ENCODE results near the gene XYLT1.

XYLT1 gene

GRCh38 chr16:17206712-17207111 is 264.0 kb downstream of the XYLT1 start:
- H3K4me3 ChIP-seq (ENCODE audit: low read depth, low read length): no peak overlapping the region
- no peak for TF ChIP-seq CTCF (IDR thresholded peaks at IDR 0.05; ENCODE audit: low read depth, low read length, missing control alignments)
- DNase-seq (ENCODE audit: low read depth): no peak

GRCh38 chr16:17205279-17206211 is 265.2 kb downstream of the XYLT1 start:
- no peak for DNase-seq (ENCODE audit: low read depth)
- no peak for TF ChIP-seq CTCF (IDR thresholded peaks at IDR 0.05; ENCODE audit: low read depth, low read length, missing control alignments)
- H3K4me3 ChIP-seq (ENCODE audit: low read depth, low read length): no peak overlapping the region

- no peak overlapping the region for H3K4me3 ChIP-seq (ENCODE audit: low read depth, low read length)
- no peak for DNase-seq (ENCODE audit: low read depth)
- TF ChIP-seq CTCF (IDR thresholded peaks at IDR 0.05; ENCODE audit: low read depth, low read length, missing control alignments): no peak
Observed at GRCh38 chr16:17204644-17205043, 266.1 kb downstream of the XYLT1 start.

- H3K4me3 ChIP-seq (ENCODE audit: low read depth, low read length): no peak overlapping the region
- no peak for DNase-seq (ENCODE audit: low read depth)
- no peak for TF ChIP-seq CTCF (IDR thresholded peaks at IDR 0.05; ENCODE audit: low read depth, low read length, missing control alignments)
Observed at GRCh38 chr16:17204206-17204605, 266.6 kb downstream of the XYLT1 start.

GRCh38 chr16:17203424-17203823 is 267.3 kb downstream of the XYLT1 start:
- no peak for DNase-seq (ENCODE audit: low read depth)
- no peak for TF ChIP-seq CTCF (IDR thresholded peaks at IDR 0.05; ENCODE audit: low read depth, low read length, missing control alignments)
- H3K4me3 ChIP-seq (ENCODE audit: low read depth, low read length): no peak overlapping the region

- TF ChIP-seq CTCF (IDR thresholded peaks at IDR 0.05; ENCODE audit: low read depth, low read length, missing control alignments): no peak
Observed at GRCh38 chr16:17199135-17199534, 271.6 kb downstream of the XYLT1 start.

GRCh38 chr16:17196526-17196925 is 274.2 kb downstream of the XYLT1 start:
- no peak overlapping the region for H3K4me3 ChIP-seq (ENCODE audit: low read depth, low read length)
- DNase-seq (ENCODE audit: low read depth): no peak
- no peak for TF ChIP-seq CTCF (IDR thresholded peaks at IDR 0.05; ENCODE audit: low read depth, low read length, missing control alignments)

More at GRCh38 chr16:17199135-17199534, 271.6 kb downstream of the XYLT1 start:
- no peak overlapping the region for H3K4me3 ChIP-seq (ENCODE audit: low read depth, low read length)
- DNase-seq (ENCODE audit: low read depth): no peak
